WERI-Rb-1 (cell line): ENCODE results near the gene TSHZ2.
"Not testable (repeated sequence)": the region's sequence is repeated elsewhere in the genome, so short reads cannot be mapped to it uniquely, and the experiment has no call there.

ENCODE experiments used
- DNase-seq: peaks from one replicate; pipeline ENCODE4 v3.0.0-alpha.2; 2020
- H3K27ac ChIP-seq: fragments of 250-450 bp; sonication (Bioruptor Pico); 2 replicates; pipeline ENCODE4 v1.5.1; 2020; ENCODE audit warnings: mild to moderate bottlenecking, moderate library complexity
- H3K27me3 ChIP-seq: fragments of 250-450 bp; sonication (Bioruptor Pico); 2 replicates; pipeline ENCODE4 v1.5.1; 2021; ENCODE audit warnings: mild to moderate bottlenecking, low read depth, moderate library complexity; ENCODE audit not compliant: insufficient read depth, severe bottlenecking
- H3K36me3 ChIP-seq: fragments of 250-450 bp; sonication (Bioruptor Pico); 2 replicates; pipeline ENCODE4 v1.5.1; 2020; ENCODE audit warnings: mild to moderate bottlenecking, moderate library complexity
- H3K4me3 ChIP-seq: 2 replicates; pipeline ENCODE4 v1.5.1; 2011; ENCODE audit warnings: low read depth, mild to moderate bottlenecking, control low read depth, low read length
- H3K9me3 ChIP-seq: fragments of 250-450 bp; sonication (Bioruptor Pico); 2 replicates; pipeline ENCODE4 v1.5.1; 2021; ENCODE audit warnings: mild to moderate bottlenecking, moderate library complexity; ENCODE audit not compliant: severe bottlenecking
- CTCF ChIP-seq: IDR thresholded peaks from 2 replicates; pipeline ENCODE4 v1.5.1; 2011; ENCODE audit warnings: low read depth, mild to moderate bottlenecking, control low read depth, inconsistent platforms, low read length

TSHZ2 gene

GRCh38 chr20:52965380-52965779 is 6.8 kb upstream of the TSHZ2 start:
- Histone ChIP-seq H3K9me3 (no peaks in the 10 kb centered on the region), H3K27me3 (no peaks in the 10 kb centered on the region), H3K36me3 (no peaks in the 10 kb centered on the region), H3K4me3 (no peak overlapping the region), H3K27ac (no peak overlapping the region)
- TF ChIP-seq CTCF = no peak
- DNase-seq = no peak

GRCh38 chr20:52965819-52966218 is 6.3 kb upstream of the TSHZ2 start:
- no peaks in the 10 kb centered on the region for H3K36me3 ChIP-seq
- H3K27me3 ChIP-seq = no peaks in the 10 kb centered on the region
- H3K4me3 ChIP-seq = no peak overlapping the region
- no peaks in the 10 kb centered on the region for H3K9me3 ChIP-seq
- no peak for TF ChIP-seq CTCF
- no peak for DNase-seq
- no peak overlapping the region for H3K27ac ChIP-seq

GRCh38 chr20:52966543-52966942 is 5.6 kb upstream of the TSHZ2 start:
- DNase-seq, H3K27me3 ChIP-seq, H3K4me3 ChIP-seq, H3K36me3 ChIP-seq, H3K27ac ChIP-seq, H3K9me3 ChIP-seq: not testable (repeated sequence)

DNA sequence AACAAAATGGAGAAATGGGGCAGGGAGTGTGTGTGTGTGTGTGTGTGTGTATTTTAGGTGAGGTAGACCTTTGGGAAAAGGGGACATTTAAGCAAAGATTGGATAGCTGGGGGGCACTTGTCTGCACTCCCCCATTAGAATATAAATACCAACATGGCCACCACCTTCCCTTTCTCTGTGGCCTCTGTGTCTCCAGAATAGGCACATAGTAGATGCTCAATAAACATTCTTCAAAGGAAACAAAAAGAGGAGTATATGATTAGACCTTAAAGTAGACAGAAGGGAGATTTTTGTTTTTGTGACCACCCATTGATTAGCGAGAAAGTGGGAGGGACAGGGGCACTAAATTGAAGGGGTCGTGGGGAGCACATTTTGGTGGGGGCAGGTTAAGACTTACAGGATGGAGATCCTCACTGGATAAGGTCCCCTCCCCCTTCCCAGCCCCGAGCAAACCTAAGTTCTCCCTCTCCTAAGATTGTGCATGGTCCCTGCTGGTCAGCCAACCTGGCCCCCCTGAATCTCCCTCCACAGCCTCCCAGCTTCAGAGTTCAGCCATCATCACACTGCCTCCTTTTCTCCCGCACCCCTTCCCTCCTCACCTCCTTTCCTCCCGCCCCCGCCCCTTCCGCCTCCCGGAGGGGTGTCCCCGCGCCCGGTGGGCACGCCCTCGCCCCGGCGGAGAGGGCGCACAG is 514 bp upstream of the TSHZ2 start:
- DNase-seq = no peak
- Histone ChIP-seq H3K27me3 (no peaks in the 10 kb centered on the region), H3K27ac (no peak overlapping the region), H3K9me3 (no peaks in the 10 kb centered on the region), H3K4me3 (peak overlapping the region; percentile 66), H3K36me3 (no peaks in the 10 kb centered on the region)
- TF ChIP-seq CTCF = no peak

- no peaks in the 10 kb centered on the region for H3K9me3 ChIP-seq
- DNase-seq = no peak
- no peaks in the 10 kb centered on the region for H3K36me3 ChIP-seq
- no peak overlapping the region for H3K4me3 ChIP-seq
- no peaks in the 10 kb centered on the region for H3K27me3 ChIP-seq
- no peak overlapping the region for H3K27ac ChIP-seq
- no peak for TF ChIP-seq CTCF
Observed at GRCh38 chr20:52972965-52973819, 1.0 kb downstream of the TSHZ2 start.

- no peak overlapping the region for H3K4me3 ChIP-seq
Observed at GRCh38 chr20:52974179-52974594, 2.0 kb downstream of the TSHZ2 start.

More at GRCh38 chr20:52974179-52974594, 2.0 kb downstream of the TSHZ2 start:
- Histone ChIP-seq H3K27me3 (no peaks in the 10 kb centered on the region), H3K27ac (no peak overlapping the region), H3K36me3 (no peaks in the 10 kb centered on the region), H3K9me3 (no peaks in the 10 kb centered on the region)
- TF ChIP-seq CTCF = no peak
- no peak for DNase-seq
